Coronary artery (tissue), 2 donors: ENCODE results near the gene CDA.

Source experiments
- DNase-seq: peaks from one replicate; pipeline ENCODE4 v3.0.0-alpha.2; 2017; ENCODE audit warnings: low spot score
- H3K27ac ChIP-seq, 2 donors: fragments of 200-600 bp; sonication (generic); one replicate each; pipeline ENCODE4 v1.5.1; 2016 to 2019
- H3K4me3 ChIP-seq: fragments of 200-600 bp; sonication (generic); 2 replicates; pipeline ENCODE4 v1.5.1; 2016; ENCODE audit warnings: mild to moderate bottlenecking, moderate library complexity
- CTCF ChIP-seq: fragments of 200-600 bp; sonication (generic); IDR thresholded peaks from one replicate; pipeline ENCODE4 v1.5.1; 2019; ENCODE audit warnings: antibody characterized with exemption

Gene CDA

GRCh38 chr1:20596106-20596505 lies 7.2 kb downstream of the CDA start:
- Histone ChIP-seq H3K4me3 (no peak overlapping the region), H3K27ac (no peak overlapping the region)
- no peak for TF ChIP-seq CTCF
- DNase-seq, result no peak

- no peak for DNase-seq
- H3K27ac ChIP-seq, result peak overlapping the region in 1 of 2 donors; percentile 53
- no peak overlapping the region for H3K4me3 ChIP-seq
- no peak for TF ChIP-seq CTCF
Observed at GRCh38 chr1:20597650-20598049, 8.8 kb downstream of the CDA start.

GRCh38 chr1:20600156-20600555 lies 11.3 kb downstream of the CDA start:
- no peak overlapping the region for H3K4me3 ChIP-seq
- DNase-seq, result no peak
- no peak overlapping the region for H3K27ac ChIP-seq
- no peak for TF ChIP-seq CTCF

- no peak for TF ChIP-seq CTCF
- Histone ChIP-seq H3K27ac (no peak overlapping the region), H3K4me3 (no peak overlapping the region)
- DNase-seq, result no peak
Observed at GRCh38 chr1:20601129-20601825, 12.4 kb downstream of the CDA start.

GRCh38 chr1:20602851-20603450 lies 14.1 kb downstream of the CDA start:
- no peak for DNase-seq
- no peak overlapping the region for H3K27ac ChIP-seq
- TF ChIP-seq CTCF, result no peak
- no peak overlapping the region for H3K4me3 ChIP-seq

- no peak for DNase-seq
- H3K4me3 ChIP-seq, result no peak overlapping the region
- TF ChIP-seq CTCF, result no peak
- no peak overlapping the region for H3K27ac ChIP-seq
Observed at GRCh38 chr1:20603504-20604464, 14.9 kb downstream of the CDA start.
